ENCODE measurements around the gene SLC43A1. TPM values are rescaled to one million over a fixed set of nuclear protein-coding genes. Genes with fewer than 3 reads are reported as not detected.

Gene SLC43A1
- total RNA-seq, 2 donors from 2014 or later: 8.4 to 9.1 TPM

GRCh38 chr11:57508341-57509170, 6.9 kb downstream of the SLC43A1 start:
- Histone ChIP-seq H3K4me1 (ENCODE audit: control insufficient read depth, insufficient read depth, low read length) (no peaks in the 10 kb centered on the region), H3K9ac (ENCODE audit: extremely low read depth, low read length, poor library complexity, severe bottlenecking) (no peak overlapping the region), H3K27ac (ENCODE audit: low read depth, low read length) (no peak overlapping the region), H3K36me3 (ENCODE audit: control insufficient read depth, insufficient read depth, low read length) (no peaks in the 10 kb centered on the region), H3K4me3 (ENCODE audit: low read length) (no peak overlapping the region), H3K27me3 (ENCODE audit: control insufficient read depth, insufficient read depth, low read length, poor library complexity, severe bottlenecking) (peaks cover 6% of the 10 kb centered on the region), H3K9me3 (ENCODE audit: control insufficient read depth, low read length) (no peaks in the 10 kb centered on the region)
- H3K27ac Mint-ChIP-seq: no peak overlapping the region
- no peaks in the 10 kb centered on the region for H3K36me3 Mint-ChIP-seq (ENCODE audit: low read depth)
- H3K4me3 Mint-ChIP-seq: no peak overlapping the region
- no peak for DNase-seq
- no peak for TF ChIP-seq CTCF (conservative IDR thresholded peaks at IDR 0.05)
- peaks cover 8% of the 10 kb centered on the region for H3K4me1 Mint-ChIP-seq
- 88 to 94% methylated on average over 5 to 7 of the region's 7 CpGs for WGBS, 2 experiments (ENCODE audit: insufficient coverage in 1 of 2, insufficient read length in 1 of 2)
- no peaks in the 10 kb centered on the region for H3K9me3 Mint-ChIP-seq
- H3K27me3 Mint-ChIP-seq (ENCODE audit: insufficient read depth): peaks cover 11% of the 10 kb centered on the region

- TF ChIP-seq CTCF (conservative IDR thresholded peaks at IDR 0.05): no peak
- Mint-ChIP-seq H3K27ac (no peak overlapping the region), H3K4me3 (no peak overlapping the region), H3K27me3 (ENCODE audit: insufficient read depth) (peaks cover 1% of the 10 kb centered on the region), H3K4me1 (peaks cover 23% of the 10 kb centered on the region), H3K36me3 (ENCODE audit: low read depth) (no peaks in the 10 kb centered on the region), H3K9me3 (no peaks in the 10 kb centered on the region)
- H3K9me3 ChIP-seq (ENCODE audit: control insufficient read depth, low read length): no peaks in the 10 kb centered on the region
- H3K4me3 ChIP-seq (ENCODE audit: low read length): no peak overlapping the region
- no peaks in the 10 kb centered on the region for H3K27me3 ChIP-seq (ENCODE audit: control insufficient read depth, insufficient read depth, low read length, poor library complexity, severe bottlenecking)
- H3K36me3 ChIP-seq (ENCODE audit: control insufficient read depth, insufficient read depth, low read length): no peaks in the 10 kb centered on the region
- no peak overlapping the region for H3K27ac ChIP-seq (ENCODE audit: low read depth, low read length)
- WGBS, 2 experiments (ENCODE audit: insufficient coverage in 1 of 2, insufficient read length in 1 of 2): 71 to 85% methylated on average over 1 of the region's 1 CpG
- DNase-seq: no peak
- H3K4me1 ChIP-seq (ENCODE audit: control insufficient read depth, insufficient read depth, low read length): no peaks in the 10 kb centered on the region
- no peak overlapping the region for H3K9ac ChIP-seq (ENCODE audit: extremely low read depth, low read length, poor library complexity, severe bottlenecking)
Measured at GRCh38 chr11:57506522-57506921, 9.0 kb downstream of the SLC43A1 start.

- H3K36me3 ChIP-seq (ENCODE audit: control insufficient read depth, insufficient read depth, low read length): no peaks in the 10 kb centered on the region
- 95 to 96% methylated on average over 4 of the region's 4 CpGs for WGBS, 2 experiments (ENCODE audit: insufficient coverage in 1 of 2, insufficient read length in 1 of 2)
- Mint-ChIP-seq H3K36me3 (ENCODE audit: low read depth) (no peaks in the 10 kb centered on the region), H3K27ac (no peak overlapping the region), H3K4me3 (no peak overlapping the region), H3K9me3 (no peaks in the 10 kb centered on the region), H3K27me3 (ENCODE audit: insufficient read depth) (no peaks in the 10 kb centered on the region), H3K4me1 (peaks cover 33% of the 10 kb centered on the region)
- DNase-seq: no peak
- H3K9ac ChIP-seq (ENCODE audit: extremely low read depth, low read length, poor library complexity, severe bottlenecking): no peak overlapping the region
- H3K27me3 ChIP-seq (ENCODE audit: control insufficient read depth, insufficient read depth, low read length, poor library complexity, severe bottlenecking): no peaks in the 10 kb centered on the region
- no peak overlapping the region for H3K4me3 ChIP-seq (ENCODE audit: low read length)
- H3K4me1 ChIP-seq (ENCODE audit: control insufficient read depth, insufficient read depth, low read length): no peaks in the 10 kb centered on the region
- H3K27ac ChIP-seq (ENCODE audit: low read depth, low read length): no peak overlapping the region
- no peak for TF ChIP-seq CTCF (conservative IDR thresholded peaks at IDR 0.05)
- no peaks in the 10 kb centered on the region for H3K9me3 ChIP-seq (ENCODE audit: control insufficient read depth, low read length)
Measured at GRCh38 chr11:57504511-57504910, 11.0 kb downstream of the SLC43A1 start.

Data from endodermal cell (in vitro differentiated cells).